ENCODE data around the gene DENND1A.

DENND1A gene

DNA sequence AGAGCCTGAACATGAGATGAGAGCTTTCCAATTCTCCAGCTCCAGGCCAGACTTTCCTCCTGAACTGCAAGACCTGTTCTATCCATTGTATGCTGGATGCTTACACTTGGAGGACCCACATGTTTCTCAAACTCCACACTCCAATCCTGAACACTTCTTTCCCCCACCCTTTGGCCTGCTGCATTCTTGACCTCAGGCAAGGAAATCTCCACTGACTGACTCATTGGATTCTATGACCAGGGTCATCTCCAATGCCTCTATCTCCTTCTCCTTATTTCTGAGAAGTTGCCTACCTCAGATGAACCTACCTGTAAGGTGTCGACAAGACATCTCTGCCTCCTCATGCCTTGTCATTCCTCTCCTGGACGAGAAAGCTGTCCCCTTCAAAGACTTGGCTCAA, 420.3 kb downstream of the DENND1A start:
- H3K4me3 ChIP-seq (ENCODE audit: low read depth, low read length), result no peak overlapping the region
- no peak for DNase-seq (ENCODE audit: low read depth)
- TF ChIP-seq, protein P1, sequence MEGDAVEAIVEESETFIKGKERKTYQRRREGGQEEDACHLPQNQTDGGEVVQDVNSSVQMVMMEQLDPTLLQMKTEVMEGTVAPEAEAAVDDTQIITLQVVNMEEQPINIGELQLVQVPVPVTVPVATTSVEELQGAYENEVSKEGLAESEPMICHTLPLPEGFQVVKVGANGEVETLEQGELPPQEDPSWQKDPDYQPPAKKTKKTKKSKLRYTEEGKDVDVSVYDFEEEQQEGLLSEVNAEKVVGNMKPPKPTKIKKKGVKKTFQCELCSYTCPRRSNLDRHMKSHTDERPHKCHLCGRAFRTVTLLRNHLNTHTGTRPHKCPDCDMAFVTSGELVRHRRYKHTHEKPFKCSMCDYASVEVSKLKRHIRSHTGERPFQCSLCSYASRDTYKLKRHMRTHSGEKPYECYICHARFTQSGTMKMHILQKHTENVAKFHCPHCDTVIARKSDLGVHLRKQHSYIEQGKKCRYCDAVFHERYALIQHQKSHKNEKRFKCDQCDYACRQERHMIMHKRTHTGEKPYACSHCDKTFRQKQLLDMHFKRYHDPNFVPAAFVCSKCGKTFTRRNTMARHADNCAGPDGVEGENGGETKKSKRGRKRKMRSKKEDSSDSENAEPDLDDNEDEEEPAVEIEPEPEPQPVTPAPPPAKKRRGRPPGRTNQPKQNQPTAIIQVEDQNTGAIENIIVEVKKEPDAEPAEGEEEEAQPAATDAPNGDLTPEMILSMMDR (IDR thresholded peaks at IDR 0.05; ENCODE audit: control insufficient read depth, extremely low read depth, insufficient read depth), result no peak

DNA sequence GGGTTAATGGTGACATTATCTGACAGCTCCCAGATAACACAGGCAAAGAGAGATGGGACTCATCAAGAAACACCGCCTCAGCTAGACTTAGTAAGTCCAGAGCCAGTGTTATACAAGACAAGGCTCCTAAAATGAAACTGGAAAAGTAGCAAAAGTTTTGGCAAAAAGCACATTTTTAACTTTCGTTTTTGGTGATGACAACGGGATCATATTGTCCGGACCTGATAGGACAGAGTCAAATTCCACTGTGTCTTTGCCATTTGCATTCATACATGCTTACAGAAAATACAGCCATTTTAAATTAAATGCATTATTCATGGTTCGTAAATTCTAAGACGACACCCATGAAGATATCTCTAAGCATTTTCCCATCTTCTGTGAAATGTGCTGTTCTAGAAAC, 421.9 kb downstream of the DENND1A start:
- TF ChIP-seq, protein P1 (IDR thresholded peaks at IDR 0.05; ENCODE audit: control insufficient read depth, extremely low read depth, insufficient read depth), result no peak
- no peak for DNase-seq (ENCODE audit: low read depth)
- no peak overlapping the region for H3K4me3 ChIP-seq (ENCODE audit: low read depth, low read length)

GRCh38 chr9:123505496-123505895, 424.4 kb downstream of the DENND1A start:
- TF ChIP-seq, protein P1 (IDR thresholded peaks at IDR 0.05; ENCODE audit: control insufficient read depth, extremely low read depth, insufficient read depth), result no peak
- H3K4me3 ChIP-seq (ENCODE audit: low read depth, low read length), result no peak overlapping the region
- no peak for DNase-seq (ENCODE audit: low read depth)

DNA sequence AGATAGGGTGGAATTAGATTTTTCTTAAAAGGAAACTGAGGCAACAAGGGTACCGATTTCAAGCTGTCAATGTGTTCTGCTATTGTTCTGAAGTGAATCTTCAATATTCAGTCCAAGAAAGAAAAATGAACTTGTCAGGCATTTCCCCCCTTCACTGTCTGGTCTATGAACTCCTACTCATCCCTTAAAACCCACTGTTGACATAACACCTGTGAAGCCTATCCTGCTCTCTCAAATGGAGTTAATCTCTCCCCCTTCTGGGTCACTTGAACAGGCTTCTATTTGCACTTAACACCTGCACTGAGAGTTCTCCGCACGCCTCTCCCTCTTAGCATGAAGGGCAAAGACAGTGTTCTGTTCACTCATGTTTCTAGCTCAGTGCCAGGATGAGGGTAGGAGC, 429.6 kb downstream of the DENND1A start:
- no peak for DNase-seq (ENCODE audit: low read depth)
- TF ChIP-seq, protein P1 (IDR thresholded peaks at IDR 0.05; ENCODE audit: control insufficient read depth, extremely low read depth, insufficient read depth), result no peak
- H3K4me3 ChIP-seq (ENCODE audit: low read depth, low read length), result no peak overlapping the region

DNA sequence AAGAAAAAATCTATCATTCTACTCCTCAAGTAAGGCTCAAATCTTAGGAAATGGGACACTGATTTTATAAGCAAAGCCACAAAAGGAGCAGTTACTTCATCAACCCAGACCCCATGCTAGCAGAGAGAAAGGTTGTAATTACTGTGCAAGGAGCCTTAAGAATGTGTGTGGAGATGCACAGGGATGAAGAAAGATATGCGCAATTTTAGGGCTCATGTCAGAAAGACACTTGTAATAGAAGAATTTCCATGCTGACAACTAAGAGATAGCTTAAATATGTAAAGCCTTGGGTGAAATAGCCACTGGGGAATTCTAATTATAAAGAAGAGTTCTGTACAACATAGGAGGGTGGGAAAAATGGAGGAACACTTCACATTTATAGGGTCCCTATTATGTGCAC, 432.1 kb downstream of the DENND1A start:
- no peak for DNase-seq (ENCODE audit: low read depth)
- no peak overlapping the region for H3K4me3 ChIP-seq (ENCODE audit: low read depth, low read length)
- TF ChIP-seq, protein P1 (IDR thresholded peaks at IDR 0.05; ENCODE audit: control insufficient read depth, extremely low read depth, insufficient read depth), result no peak

DNA sequence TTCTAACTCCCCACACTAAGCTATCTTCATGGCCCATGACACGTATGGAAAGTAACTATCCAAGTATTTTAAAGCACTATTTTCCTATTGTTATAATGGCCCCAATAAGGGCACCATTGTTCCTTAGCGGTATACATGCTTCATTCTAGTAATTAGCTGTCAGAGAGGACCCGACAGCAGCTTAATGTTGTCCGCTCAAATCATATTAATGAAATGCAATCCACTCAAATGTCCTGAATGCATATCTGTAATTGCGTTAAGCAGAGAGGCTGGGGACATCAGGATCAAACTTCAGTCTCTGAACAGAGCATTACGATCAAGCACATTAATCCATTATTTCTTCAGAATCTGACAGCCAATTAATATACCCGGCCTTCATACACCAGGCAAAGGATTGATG, 434.2 kb downstream of the DENND1A start:
- DNase-seq (ENCODE audit: low read depth), result no peak
- H3K4me3 ChIP-seq (ENCODE audit: low read depth, low read length), result no peak overlapping the region
- TF ChIP-seq, protein P1 (IDR thresholded peaks at IDR 0.05; ENCODE audit: control insufficient read depth, extremely low read depth, insufficient read depth), result no peak

DNA sequence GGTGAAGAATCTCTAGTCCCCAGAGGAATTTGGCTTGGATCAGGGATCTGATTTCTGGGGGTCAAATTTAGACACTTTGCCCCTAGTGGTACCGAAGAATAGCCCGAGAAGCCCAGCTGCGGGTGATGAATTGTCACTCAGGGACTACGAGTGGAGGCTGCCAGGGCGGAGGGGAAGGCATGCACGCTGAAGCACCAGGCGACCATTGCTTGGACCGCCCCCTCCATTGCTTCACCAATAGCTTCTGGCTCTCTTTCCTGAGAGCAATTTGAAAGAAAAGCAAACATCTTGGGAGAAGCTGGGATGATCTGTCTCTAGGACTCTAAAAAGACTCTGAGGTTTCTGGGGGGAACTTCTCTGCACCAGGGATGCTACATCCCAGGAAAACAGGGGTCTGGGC, 436.3 kb downstream of the DENND1A start:
- H3K4me3 ChIP-seq (ENCODE audit: low read depth, low read length), result no peak overlapping the region
- TF ChIP-seq, protein P1 (IDR thresholded peaks at IDR 0.05; ENCODE audit: control insufficient read depth, extremely low read depth, insufficient read depth), result no peak
- DNase-seq (ENCODE audit: low read depth), result no peak

Data from LNCaP clone FGC (cell line).